CD4-positive, alpha-beta memory T cell (primary cell): Measurements from ENCODE around the gene PTCHD4. TPM values are rescaled to one million over a fixed set of nuclear protein-coding genes. Genes with fewer than 3 reads are reported as not detected.

Experiments used
- CTCF ChIA-PET: fragments of 350-600 bp; sonication (Branson Sonifier 250); formaldehyde crosslinking; loops from one replicate; lab custom pipeline; 2021; ENCODE audit warnings: inconsistent platforms; ENCODE audit not compliant: partially characterized antibody; lab: Charles Lee
- POLR2A ChIA-PET: fragments of 350-600 bp; sonication (Branson Sonifier 250); formaldehyde crosslinking; loops from one replicate; lab custom pipeline; 2021; ENCODE audit not compliant: partially characterized antibody; lab: Charles Lee
- DNase-seq, 5 donors: peaks; one replicate each; pipeline versions ENCODE4 v3.0.0 to v3.0.0-alpha.2; 2020 to 2022; ENCODE audit warnings: mixed read lengths in 1 of 5
- H3K27ac ChIP-seq: one replicate; pipeline ENCODE4 v1.7.0; 2013; ENCODE audit warnings: low read depth, low read length
- H3K27me3 ChIP-seq: 2 replicates; pipeline ENCODE4 v1.7.0; 2013; ENCODE audit warnings: mild to moderate bottlenecking, low read length, moderate library complexity; ENCODE audit not compliant: insufficient read depth
- H3K36me3 ChIP-seq: 2 replicates; pipeline ENCODE4 v1.7.0; 2013; ENCODE audit warnings: mild to moderate bottlenecking, low read length, moderate library complexity; ENCODE audit not compliant: insufficient read depth
- H3K4me1 ChIP-seq: 2 replicates; pipeline ENCODE4 v1.7.0; 2013; ENCODE audit warnings: mild to moderate bottlenecking, low read length, moderate library complexity; ENCODE audit not compliant: insufficient read depth
- H3K4me3 ChIP-seq, 2 donors: one replicate each; pipeline ENCODE4 v1.7.0; 2013; ENCODE audit warnings: low read length in 2 of 2, mild to moderate bottlenecking in 1 of 2
- H3K9me3 ChIP-seq, 2 donors: one replicate each; pipeline ENCODE4 v1.7.0; 2013; ENCODE audit warnings: low read length in 2 of 2, control low read depth in 1 of 2; ENCODE audit not compliant: control insufficient read depth in 1 of 2
- H3K27ac Mint-ChIP-seq, 7 donors: one replicate each; pipeline ENCODE4 v1.8.0; 2020 to 2021; ENCODE audit warnings: mixed read lengths in 7 of 7, mild to moderate bottlenecking in 6 of 7, inconsistent platforms in 3 of 7, moderate library complexity in 3 of 7
- H3K27me3 Mint-ChIP-seq, 2 donors: one replicate each; pipeline ENCODE4 v1.8.0; 2020 to 2021; ENCODE audit warnings: mixed read lengths in 2 of 2
- H3K36me3 Mint-ChIP-seq, 2 donors: one replicate each; pipeline ENCODE4 v1.8.0; 2020 to 2021; ENCODE audit warnings: mixed read lengths in 2 of 2, inconsistent platforms in 1 of 2, mild to moderate bottlenecking in 1 of 2
- H3K4me1 Mint-ChIP-seq, 4 donors: one replicate each; pipeline ENCODE4 v1.8.0; 2020 to 2021; ENCODE audit warnings: mixed read lengths in 4 of 4, mild to moderate bottlenecking in 1 of 4
- H3K4me3 Mint-ChIP-seq, 8 donors: one replicate each; pipeline ENCODE4 v1.8.0; 2020 to 2021; ENCODE audit warnings: mixed read lengths in 8 of 8, mild to moderate bottlenecking in 7 of 8, moderate library complexity in 6 of 8, inconsistent platforms in 3 of 8
- H3K9me3 Mint-ChIP-seq, 8 donors: one replicate each; pipeline ENCODE4 v1.8.0; 2020 to 2021; ENCODE audit warnings: mixed read lengths in 8 of 8, mild to moderate bottlenecking in 5 of 8, inconsistent platforms in 3 of 8, moderate library complexity in 1 of 8
- intact Hi-C: fragments of 100-400 bp; cut with micrococcal nuclease; formaldehyde crosslinking; loops from one replicate; pipeline ENCODE4 v1.15.1; 2023
- polyA plus RNA-seq, 2 donors: library from polyadenylated mRNA; unstranded; fragments of 300-500 nt; fragmentation: Illumina TruSeq; gene quantifications; one replicate each; pipeline ENCODE4 v1.2.3, GENCODE V29; 2021
- total RNA-seq, 2 experiments: library from RNA; stranded (reverse); gene quantifications; one replicate each; pipeline ENCODE4 v1.2.3, GENCODE V29; 2021

Gene PTCHD4
- total and polyA plus RNA-seq, 4 experiments from 2014 or later, result not detected

DNA sequence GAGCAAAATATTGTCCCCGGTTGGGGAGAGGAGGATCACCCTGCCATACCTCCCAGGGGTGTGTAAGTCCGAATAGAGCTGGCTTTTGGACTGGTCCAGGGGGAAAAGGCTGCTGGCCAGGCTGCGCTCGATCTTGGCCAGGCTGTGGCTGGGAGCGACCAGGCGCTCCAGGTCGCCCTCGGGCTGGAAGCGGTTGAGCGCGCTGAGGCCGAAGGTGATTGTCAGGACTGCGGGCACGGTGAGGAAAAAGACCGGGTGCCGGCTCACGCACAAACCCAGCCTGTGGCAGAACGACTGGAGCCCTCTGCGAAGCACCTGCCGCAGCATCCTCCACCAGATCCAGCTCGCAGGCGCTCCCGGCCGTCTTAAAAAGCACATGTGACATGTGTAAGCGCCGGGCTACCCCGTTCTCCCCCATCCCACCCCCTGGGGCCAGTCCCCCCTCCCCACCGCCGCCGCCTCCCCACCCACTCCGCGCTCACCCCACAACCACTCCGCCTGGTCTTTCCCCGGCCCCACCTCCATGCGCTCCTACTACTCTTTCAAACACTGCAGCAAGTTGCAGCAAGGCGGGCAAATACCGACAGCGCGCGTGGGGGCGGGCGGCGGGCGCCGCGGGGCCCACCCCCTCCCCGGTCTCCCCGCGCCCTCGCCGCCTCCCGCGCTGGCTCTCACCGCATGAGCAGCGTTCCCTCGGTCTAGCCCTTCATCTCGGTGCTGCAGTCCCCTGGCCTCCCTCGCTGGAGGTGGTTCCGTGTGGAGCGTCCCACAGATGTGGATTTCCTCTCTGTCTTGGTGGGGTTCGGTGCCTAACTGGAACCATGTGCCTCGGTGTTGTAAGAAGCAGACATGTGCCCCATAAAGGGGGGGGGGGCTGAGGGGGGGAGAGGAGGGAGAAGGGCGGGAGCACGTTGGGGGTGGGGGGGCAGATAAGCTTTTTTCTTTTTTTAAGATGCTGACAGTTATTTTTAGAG lies 42.4 kb downstream of the PTCHD4 start:
- peaks cover 0 to 5% (median under 1%) of the 10 kb centered on the region in 4 donors for H3K4me1 Mint-ChIP-seq
- no peak overlapping the region for H3K4me3 Mint-ChIP-seq
- Histone ChIP-seq H3K4me3 (no peak overlapping the region), H3K36me3 (no peaks in the 10 kb centered on the region), H3K27ac (no peak overlapping the region), H3K27me3 (no peaks in the 10 kb centered on the region), H3K4me1 (no peaks in the 10 kb centered on the region), H3K9me3 (no peaks in the 10 kb centered on the region)
- ChIA-PET CTCF (no interaction called here), POLR2A (no interaction called here)
- H3K9me3 Mint-ChIP-seq, result peaks cover 0 to 4% (median 0%) of the 10 kb centered on the region in 8 donors
- intact Hi-C loops, result no loop called here
- H3K27ac Mint-ChIP-seq, result no peak overlapping the region
- DNase-seq, result no peak
- H3K27me3 Mint-ChIP-seq, result peaks cover 3 to 8% of the 10 kb centered on the region in 2 donors
- no peaks in the 10 kb centered on the region for H3K36me3 Mint-ChIP-seq

- H3K36me3 ChIP-seq, result no peaks in the 10 kb centered on the region
- no peaks in the 10 kb centered on the region for H3K27me3 ChIP-seq
- no peaks in the 10 kb centered on the region for H3K9me3 ChIP-seq
- no peak overlapping the region for H3K4me3 Mint-ChIP-seq
- H3K27me3 Mint-ChIP-seq, result peaks cover 3 to 8% of the 10 kb centered on the region in 2 donors
- no peak for DNase-seq
- CTCF ChIA-PET, result no interaction called here
- intact Hi-C loops, result no loop called here
- H3K4me1 Mint-ChIP-seq, result peaks cover 0 to 5% (median under 1%) of the 10 kb centered on the region in 4 donors
- POLR2A ChIA-PET, result no interaction called here
- no peaks in the 10 kb centered on the region for H3K4me1 ChIP-seq
- H3K36me3 Mint-ChIP-seq, result no peaks in the 10 kb centered on the region
- no peak overlapping the region for H3K27ac ChIP-seq
- H3K4me3 ChIP-seq, result no peak overlapping the region
- H3K9me3 Mint-ChIP-seq, result peaks cover 0 to 4% (median 0%) of the 10 kb centered on the region in 8 donors
- H3K27ac Mint-ChIP-seq, result no peak overlapping the region
Observed at GRCh38 chr6:48067886-48068277, 43.1 kb downstream of the PTCHD4 start.

- CTCF ChIA-PET, result no interaction called here
- DNase-seq, result no peak
- Mint-ChIP-seq H3K4me3 (no peak overlapping the region), H3K27me3 (peaks cover 3 to 8% of the 10 kb centered on the region in 2 donors), H3K4me1 (peaks cover 0 to 5% (median under 1%) of the 10 kb centered on the region in 4 donors), H3K36me3 (no peaks in the 10 kb centered on the region), H3K9me3 (peaks cover 0 to 4% (median 0%) of the 10 kb centered on the region in 8 donors), H3K27ac (no peak overlapping the region)
- intact Hi-C loops, result no loop called here
- no peaks in the 10 kb centered on the region for H3K36me3 ChIP-seq
- no peak overlapping the region for H3K4me3 ChIP-seq
- H3K9me3 ChIP-seq, result no peaks in the 10 kb centered on the region
- POLR2A ChIA-PET, result no interaction called here
- no peaks in the 10 kb centered on the region for H3K27me3 ChIP-seq
- no peak overlapping the region for H3K27ac ChIP-seq
- H3K4me1 ChIP-seq, result no peaks in the 10 kb centered on the region
Observed at GRCh38 chr6:48067148-48067712, 43.8 kb downstream of the PTCHD4 start.

GRCh38 chr6:48061265-48061990 lies 49.6 kb downstream of the PTCHD4 start:
- H3K4me3 ChIP-seq, result no peak overlapping the region
- Mint-ChIP-seq H3K4me1 (no peaks in the 10 kb centered on the region), H3K4me3 (no peak overlapping the region), H3K27me3 (peaks cover 0 to 1% of the 10 kb centered on the region in 2 donors), H3K27ac (no peak overlapping the region), H3K36me3 (no peaks in the 10 kb centered on the region), H3K9me3 (peaks cover 0 to 6% (median 0%) of the 10 kb centered on the region in 8 donors)
- no peaks in the 10 kb centered on the region for H3K36me3 ChIP-seq
- no peaks in the 10 kb centered on the region for H3K4me1 ChIP-seq
- H3K27ac ChIP-seq, result no peak overlapping the region
- intact Hi-C loops, result no loop called here
- no peak for DNase-seq
- ChIA-PET POLR2A (no interaction called here), CTCF (no interaction called here)
- H3K27me3 ChIP-seq, result no peaks in the 10 kb centered on the region
- H3K9me3 ChIP-seq, result no peaks in the 10 kb centered on the region
